ENCODE measurements around the gene FBLN1.

Gene FBLN1

DNA sequence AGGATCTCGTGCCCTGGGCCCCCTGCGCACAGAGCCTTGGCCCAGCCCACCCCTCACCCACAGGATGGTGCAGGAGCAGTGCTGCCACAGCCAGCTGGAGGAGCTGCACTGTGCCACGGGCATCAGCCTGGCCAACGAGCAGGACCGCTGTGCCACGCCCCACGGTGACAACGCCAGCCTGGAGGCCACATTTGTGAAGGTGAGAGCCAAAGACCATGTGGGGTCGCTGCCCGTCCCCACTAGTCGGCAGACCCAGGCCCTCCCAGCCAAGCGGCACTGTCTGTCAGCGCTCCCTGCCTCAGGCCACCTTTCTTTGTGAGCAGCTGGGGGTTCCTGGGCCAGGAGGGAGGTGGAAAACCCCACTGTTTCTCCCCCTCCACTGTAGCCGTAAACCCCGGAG lies 22.8 kb downstream of the FBLN1 start:
- no peak overlapping the region for H3K4me3 ChIP-seq (ENCODE audit: insufficient read depth, low read length, poor library complexity, severe bottlenecking)
- H3K27me3 ChIP-seq (ENCODE audit: low read length) = no peaks in the 10 kb centered on the region
- H3K9me2 ChIP-seq (replicated peaks; ENCODE audit: insufficient read depth, low read length) = no peaks in the 10 kb centered on the region
- H3K9me3 ChIP-seq (ENCODE audit: insufficient read depth, low read length) = no peaks in the 10 kb centered on the region
- H4K20me1 ChIP-seq (ENCODE audit: low read depth, low read length) = no peaks in the 10 kb centered on the region
- H3K36me3 ChIP-seq (ENCODE audit: low read length) = no peaks in the 10 kb centered on the region
- TF ChIP-seq, protein P1, sequence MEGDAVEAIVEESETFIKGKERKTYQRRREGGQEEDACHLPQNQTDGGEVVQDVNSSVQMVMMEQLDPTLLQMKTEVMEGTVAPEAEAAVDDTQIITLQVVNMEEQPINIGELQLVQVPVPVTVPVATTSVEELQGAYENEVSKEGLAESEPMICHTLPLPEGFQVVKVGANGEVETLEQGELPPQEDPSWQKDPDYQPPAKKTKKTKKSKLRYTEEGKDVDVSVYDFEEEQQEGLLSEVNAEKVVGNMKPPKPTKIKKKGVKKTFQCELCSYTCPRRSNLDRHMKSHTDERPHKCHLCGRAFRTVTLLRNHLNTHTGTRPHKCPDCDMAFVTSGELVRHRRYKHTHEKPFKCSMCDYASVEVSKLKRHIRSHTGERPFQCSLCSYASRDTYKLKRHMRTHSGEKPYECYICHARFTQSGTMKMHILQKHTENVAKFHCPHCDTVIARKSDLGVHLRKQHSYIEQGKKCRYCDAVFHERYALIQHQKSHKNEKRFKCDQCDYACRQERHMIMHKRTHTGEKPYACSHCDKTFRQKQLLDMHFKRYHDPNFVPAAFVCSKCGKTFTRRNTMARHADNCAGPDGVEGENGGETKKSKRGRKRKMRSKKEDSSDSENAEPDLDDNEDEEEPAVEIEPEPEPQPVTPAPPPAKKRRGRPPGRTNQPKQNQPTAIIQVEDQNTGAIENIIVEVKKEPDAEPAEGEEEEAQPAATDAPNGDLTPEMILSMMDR (IDR thresholded peaks at IDR 0.05; ENCODE audit: insufficient read depth, low read length, poor library complexity, severe bottlenecking) = no peak
- no peak for TF ChIP-seq EZH2phosphoT487 (conservative IDR thresholded peaks at IDR 0.05; ENCODE audit: low read length)
- no peak overlapping the region for H3K4me2 ChIP-seq (ENCODE audit: low read depth, low read length, poor library complexity, severe bottlenecking)
- no peak overlapping the region for H3K27ac ChIP-seq (ENCODE audit: low read depth, low read length)
- no peak overlapping the region for H3K9ac ChIP-seq (ENCODE audit: low read length)
- no peaks in the 10 kb centered on the region for H3K79me2 ChIP-seq (ENCODE audit: insufficient read depth, low read length)
- H3F3A ChIP-seq (ENCODE audit: insufficient read depth) = no peaks in the 10 kb centered on the region
- no peak overlapping the region for H2AFZ ChIP-seq (ENCODE audit: low read depth, low read length, severe bottlenecking)

- Histone ChIP-seq H3K4me3 (ENCODE audit: insufficient read depth, low read length, poor library complexity, severe bottlenecking) (no peak overlapping the region), H3K79me2 (ENCODE audit: insufficient read depth, low read length) (no peaks in the 10 kb centered on the region), H3K27me3 (ENCODE audit: low read length) (no peaks in the 10 kb centered on the region), H3K27ac (ENCODE audit: low read depth, low read length) (no peak overlapping the region), H4K20me1 (ENCODE audit: low read depth, low read length) (no peaks in the 10 kb centered on the region), H3K36me3 (ENCODE audit: low read length) (no peaks in the 10 kb centered on the region), H2AFZ (ENCODE audit: low read depth, low read length, severe bottlenecking) (no peak overlapping the region), H3F3A (ENCODE audit: insufficient read depth) (no peaks in the 10 kb centered on the region), H3K9me2 (replicated peaks; ENCODE audit: insufficient read depth, low read length) (no peaks in the 10 kb centered on the region), H3K9me3 (ENCODE audit: insufficient read depth, low read length) (no peaks in the 10 kb centered on the region), H3K9ac (ENCODE audit: low read length) (no peak overlapping the region), H3K4me2 (ENCODE audit: low read depth, low read length, poor library complexity, severe bottlenecking) (no peak overlapping the region)
- TF ChIP-seq EZH2phosphoT487 (conservative IDR thresholded peaks at IDR 0.05; ENCODE audit: low read length) = no peak
- TF ChIP-seq, protein P1 (IDR thresholded peaks at IDR 0.05; ENCODE audit: insufficient read depth, low read length, poor library complexity, severe bottlenecking) = no peak
Measured at GRCh38 chr22:45526281-45526680, 23.6 kb downstream of the FBLN1 start.

DNA sequence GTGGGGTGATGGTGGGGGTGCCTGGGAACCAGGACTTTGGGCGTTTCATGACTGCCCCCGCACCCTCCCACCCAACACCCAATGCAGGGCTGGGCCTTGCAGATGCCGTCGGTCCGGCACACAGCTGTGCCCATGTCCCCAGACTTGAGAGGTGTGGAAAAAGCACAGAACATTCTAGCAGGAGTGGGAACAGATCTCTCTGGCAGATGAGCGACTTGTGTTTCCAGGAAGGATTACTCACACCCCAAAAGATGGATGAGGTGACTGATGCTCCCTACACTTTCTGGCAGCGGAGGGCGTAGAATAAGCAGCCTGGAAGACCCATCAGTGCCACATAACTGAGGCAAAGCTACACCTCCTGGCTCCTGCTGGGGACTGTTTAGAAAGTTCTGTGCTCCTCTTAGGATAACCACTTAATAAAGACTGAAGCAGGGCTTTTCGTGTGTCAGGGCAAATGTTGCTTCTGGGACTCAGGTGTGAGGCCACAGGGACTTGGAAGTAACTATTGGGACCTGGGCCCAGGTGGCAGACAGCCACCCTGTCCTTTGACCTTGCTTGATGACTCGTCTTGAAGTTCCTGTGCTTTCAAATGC lies 24.2 kb downstream of the FBLN1 start:
- Histone ChIP-seq H3F3A (ENCODE audit: insufficient read depth) (no peaks in the 10 kb centered on the region), H3K9me2 (replicated peaks; ENCODE audit: insufficient read depth, low read length) (no peaks in the 10 kb centered on the region), H3K9me3 (ENCODE audit: insufficient read depth, low read length) (no peaks in the 10 kb centered on the region), H3K4me2 (ENCODE audit: low read depth, low read length, poor library complexity, severe bottlenecking) (no peak overlapping the region), H3K27ac (ENCODE audit: low read depth, low read length) (no peak overlapping the region), H3K27me3 (ENCODE audit: low read length) (no peaks in the 10 kb centered on the region), H3K36me3 (ENCODE audit: low read length) (no peaks in the 10 kb centered on the region), H4K20me1 (ENCODE audit: low read depth, low read length) (no peaks in the 10 kb centered on the region), H3K9ac (ENCODE audit: low read length) (no peak overlapping the region), H2AFZ (ENCODE audit: low read depth, low read length, severe bottlenecking) (no peak overlapping the region), H3K4me3 (ENCODE audit: insufficient read depth, low read length, poor library complexity, severe bottlenecking) (no peak overlapping the region), H3K79me2 (ENCODE audit: insufficient read depth, low read length) (no peaks in the 10 kb centered on the region)
- TF ChIP-seq EZH2phosphoT487 (conservative IDR thresholded peaks at IDR 0.05; ENCODE audit: low read length) = no peak
- TF ChIP-seq, protein P1 (IDR thresholded peaks at IDR 0.05; ENCODE audit: insufficient read depth, low read length, poor library complexity, severe bottlenecking) = no peak
